ENCODE measurements around the gene MMP17.

Gene MMP17

GRCh38 chr12:131833896-131834641 lies 5.9 kb downstream of the MMP17 start:
- peak; percentile 37; the same call in 1 of the 2 replicates for TF ChIP-seq CTCF (IDR thresholded peaks at IDR 0.05; ENCODE audit: borderline replicate concordance, insufficient read depth, low read depth, low read length)

GRCh38 chr12:131834798-131835615 lies 6.8 kb downstream of the MMP17 start:
- no peak overlapping the region for H3K4me3 ChIP-seq (ENCODE audit: low read depth, low read length)
- TF ChIP-seq CTCF (IDR thresholded peaks at IDR 0.05; ENCODE audit: borderline replicate concordance, insufficient read depth, low read depth, low read length): no peak

More at GRCh38 chr12:131833896-131834641, 5.9 kb downstream of the MMP17 start:
- no peak overlapping the region for H3K4me3 ChIP-seq (ENCODE audit: low read depth, low read length)

- H3K4me3 ChIP-seq (ENCODE audit: low read depth, low read length): no peak overlapping the region
These were observed 7.5 kb downstream of the MMP17 start for GRCh38 chr12:131835616-131836171.

DNA sequence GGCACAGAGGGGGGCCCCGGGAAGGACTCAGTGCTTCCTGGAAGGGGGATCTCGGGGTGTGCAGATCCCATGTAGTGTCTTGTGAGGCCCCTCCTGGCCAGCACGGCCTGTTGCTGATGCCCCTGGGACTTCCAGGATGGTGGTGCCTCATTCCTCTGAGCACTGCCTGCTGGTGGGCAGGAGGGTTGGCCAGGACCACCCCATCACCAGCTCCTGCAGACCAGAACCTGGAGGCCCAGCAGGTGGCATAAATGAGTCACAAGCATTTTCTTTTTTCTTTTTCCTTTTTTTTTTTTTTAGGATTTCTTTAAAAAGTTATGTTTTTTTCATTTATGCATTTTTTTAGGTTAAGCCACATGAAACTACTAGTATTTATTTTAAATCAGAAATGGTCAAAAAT lies 8.0 kb downstream of the MMP17 start:
- no peak overlapping the region for H3K4me3 ChIP-seq (ENCODE audit: low read depth, low read length)
- peak; percentile 15; the same call in 1 of the 2 replicates for TF ChIP-seq CTCF (IDR thresholded peaks at IDR 0.05; ENCODE audit: borderline replicate concordance, insufficient read depth, low read depth, low read length)

More at GRCh38 chr12:131835616-131836171, 7.5 kb downstream of the MMP17 start:
- TF ChIP-seq CTCF (IDR thresholded peaks at IDR 0.05; ENCODE audit: borderline replicate concordance, insufficient read depth, low read depth, low read length): no peak

- no peak overlapping the region for H3K4me3 ChIP-seq (ENCODE audit: low read depth, low read length)
- no peak for TF ChIP-seq CTCF (IDR thresholded peaks at IDR 0.05; ENCODE audit: borderline replicate concordance, insufficient read depth, low read depth, low read length)
These were observed 8.7 kb downstream of the MMP17 start for GRCh38 chr12:131836714-131837397.

DNA sequence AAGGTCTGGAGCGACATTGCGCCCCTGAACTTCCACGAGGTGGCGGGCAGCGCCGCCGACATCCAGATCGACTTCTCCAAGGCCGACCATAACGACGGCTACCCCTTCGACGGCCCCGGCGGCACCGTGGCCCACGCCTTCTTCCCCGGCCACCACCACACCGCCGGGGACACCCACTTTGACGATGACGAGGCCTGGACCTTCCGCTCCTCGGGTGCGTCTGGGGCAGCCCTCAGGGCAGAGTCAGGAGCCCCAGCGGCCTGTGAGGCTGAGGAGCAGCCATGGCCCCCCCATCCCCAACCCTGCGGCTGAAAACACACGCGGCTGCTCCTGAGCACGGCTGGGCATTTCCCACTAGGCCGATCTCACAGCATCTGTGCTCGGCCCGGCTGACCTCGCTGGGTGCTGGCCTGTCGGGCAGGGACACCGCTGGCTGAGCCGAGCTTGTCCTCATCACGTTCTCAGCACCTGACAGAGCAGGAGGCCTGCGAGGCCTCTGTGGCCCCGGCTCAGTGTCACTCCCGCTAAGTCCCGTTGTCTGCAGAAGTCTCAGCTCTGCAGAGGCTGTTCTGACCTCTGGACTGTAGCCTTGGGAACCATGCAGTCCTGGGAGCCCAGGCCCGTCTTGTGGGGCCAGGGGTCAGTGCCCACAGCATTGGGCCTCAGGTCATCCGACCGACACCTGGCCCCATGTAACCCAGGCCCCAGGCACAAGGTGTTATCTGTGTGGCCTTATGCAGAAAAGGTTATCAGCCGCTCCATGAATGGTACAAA lies 12.6 kb downstream of the MMP17 start:
- H3K4me3 ChIP-seq (ENCODE audit: low read depth, low read length): no peak overlapping the region
- TF ChIP-seq CTCF (IDR thresholded peaks at IDR 0.05; ENCODE audit: borderline replicate concordance, insufficient read depth, low read depth, low read length): no peak
